Adrenal gland (tissue), 5 donors: ENCODE results near the gene TDG.

ENCODE experiments used
- POLR2A ChIP-seq, 2 donors: fragments of 450-650 bp; IDR thresholded peaks; one replicate each; pipeline ENCODE4 v1.6.1; 2017; ENCODE audit warnings: antibody characterized with exemption in 2 of 2, mild to moderate bottlenecking in 2 of 2, moderate library complexity in 1 of 2
- TF ChIP-seq, protein P1 (sequence below), 6 experiments: fragments of 450-650 bp in 4 of 6; fragments of 200-600 bp in 2 of 6; sonication (generic) in 1 of 6; IDR thresholded peaks; 1 replicate in 5 of 6; 2 replicates in 1 of 6; pipeline versions ENCODE4 v1.5.1 to v1.8.0; 2016 to 2021; ENCODE audit warnings: antibody characterized with exemption in 6 of 6, mild to moderate bottlenecking in 2 of 6, moderate library complexity in 1 of 6
- donor health status: DM: no; HTN: no; CAD: no.

DNA sequence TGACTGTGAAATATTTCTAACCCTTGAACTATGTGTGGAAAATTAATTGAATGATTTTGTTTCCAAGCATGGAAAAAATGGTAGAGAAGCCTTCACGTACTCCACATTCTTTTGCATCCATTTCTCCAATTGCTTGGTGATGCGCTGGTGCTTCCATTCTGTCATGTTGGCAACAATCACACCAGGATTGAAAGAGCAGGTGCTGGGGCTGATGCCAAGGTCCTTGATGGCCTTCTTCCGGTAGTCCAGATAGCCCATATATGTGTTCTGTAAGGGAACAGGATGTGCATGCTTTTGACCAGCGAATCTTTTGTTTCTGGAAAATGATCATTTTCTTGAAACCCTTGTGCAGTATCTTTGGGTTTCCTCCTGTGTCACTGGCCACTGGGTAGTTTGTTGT lies 28.6 kb downstream of the TDG start:
- TF ChIP-seq, protein P1, sequence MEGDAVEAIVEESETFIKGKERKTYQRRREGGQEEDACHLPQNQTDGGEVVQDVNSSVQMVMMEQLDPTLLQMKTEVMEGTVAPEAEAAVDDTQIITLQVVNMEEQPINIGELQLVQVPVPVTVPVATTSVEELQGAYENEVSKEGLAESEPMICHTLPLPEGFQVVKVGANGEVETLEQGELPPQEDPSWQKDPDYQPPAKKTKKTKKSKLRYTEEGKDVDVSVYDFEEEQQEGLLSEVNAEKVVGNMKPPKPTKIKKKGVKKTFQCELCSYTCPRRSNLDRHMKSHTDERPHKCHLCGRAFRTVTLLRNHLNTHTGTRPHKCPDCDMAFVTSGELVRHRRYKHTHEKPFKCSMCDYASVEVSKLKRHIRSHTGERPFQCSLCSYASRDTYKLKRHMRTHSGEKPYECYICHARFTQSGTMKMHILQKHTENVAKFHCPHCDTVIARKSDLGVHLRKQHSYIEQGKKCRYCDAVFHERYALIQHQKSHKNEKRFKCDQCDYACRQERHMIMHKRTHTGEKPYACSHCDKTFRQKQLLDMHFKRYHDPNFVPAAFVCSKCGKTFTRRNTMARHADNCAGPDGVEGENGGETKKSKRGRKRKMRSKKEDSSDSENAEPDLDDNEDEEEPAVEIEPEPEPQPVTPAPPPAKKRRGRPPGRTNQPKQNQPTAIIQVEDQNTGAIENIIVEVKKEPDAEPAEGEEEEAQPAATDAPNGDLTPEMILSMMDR (IDR thresholded peaks at IDR 0.05): no peak
- no peak for TF ChIP-seq POLR2A (IDR thresholded peaks at IDR 0.05)
